HG02970 (cell line): ENCODE results near the gene RASL10B.

Source experiments
- ATAC-seq: cut with Tn5 transposase; IDR thresholded peaks from one replicate; pipeline ENCODE4 v1.9.1; 2021; ENCODE audit warnings: mild to moderate bottlenecking, moderate library complexity, moderate number of reproducible peaks; ENCODE audit not compliant: unreplicated experiment, low FRiP score

RASL10B gene

DNA sequence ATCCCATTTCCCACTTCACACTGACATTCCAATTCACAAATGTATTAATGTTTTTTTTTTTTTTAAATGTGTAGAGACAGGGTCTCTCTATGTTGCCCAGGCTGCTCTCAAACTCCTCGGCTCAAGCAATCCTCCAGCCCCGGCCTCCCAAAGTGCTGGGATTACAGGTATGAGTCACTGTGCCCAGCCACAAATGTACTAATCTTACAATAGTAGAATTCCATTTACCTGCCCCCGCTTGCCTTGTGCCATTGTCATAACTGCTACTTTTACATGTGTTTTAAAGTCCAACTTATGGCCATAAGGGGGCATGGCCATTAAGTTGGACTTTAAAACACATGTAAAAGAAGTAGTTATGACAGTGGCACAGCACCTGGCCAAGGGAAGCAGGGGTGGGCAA lies 59.4 kb downstream of the RASL10B start:
- no peak for ATAC-seq

- ATAC-seq: no peak
Observed at GRCh38 chr17:35791681-35792350, 60.4 kb downstream of the RASL10B start.
